Peyer's patch (tissue), 4 donors: Measurements from ENCODE around the gene SSU72.

Experiments
- CTCF ChIP-seq, 6 experiments: fragments of 450-650 bp in 4 of 6; fragments of 200-600 bp in 2 of 6; sonication (generic) in 1 of 6; IDR thresholded peaks; one replicate each; pipeline ENCODE4 v1.5.1; 2017 to 2019; ENCODE audit warnings: antibody characterized with exemption in 6 of 6, mild to moderate bottlenecking in 3 of 6, moderate library complexity in 1 of 6
- POLR2A ChIP-seq, 2 donors: fragments of 450-650 bp; IDR thresholded peaks; one replicate each; pipeline ENCODE4 v1.5.1; 2017; ENCODE audit warnings: antibody characterized with exemption in 2 of 2, mild to moderate bottlenecking in 2 of 2, moderate library complexity in 2 of 2

- TF ChIP-seq POLR2A (IDR thresholded peaks at IDR 0.05): no peak
- no peak for TF ChIP-seq CTCF (IDR thresholded peaks at IDR 0.05)
Measured at GRCh38 chr1:1599935-1600860, 25.5 kb upstream of the SSU72 start, which contains the start of gene FNDC10.
